CD4-positive, alpha-beta T cell treated with Interleukin-6 for 4 hours (primary cell): ENCODE measurements around the gene ABCA2.

Source experiments
- DNase-seq: peaks from one replicate; pipeline ENCODE4 v3.0.0-alpha.2; 2020; ENCODE audit warnings: mixed read lengths

Gene ABCA2

GRCh38 chr9:136977649-136978072 lies 50.4 kb downstream of the ABCA2 start:
- no peak for DNase-seq

- no peak for DNase-seq
Observed at GRCh38 chr9:136977223-136977622, 50.8 kb downstream of the ABCA2 start, which contains the start of gene PTGDS. TSS of gene PTGDS (plus strand) at chr9:136977504. CDS start at chr9:136977579, 75 bp downstream.

GRCh38 chr9:136975644-136976043 lies 52.4 kb downstream of the ABCA2 start:
- peak; percentile 37 for DNase-seq

- DNase-seq: peak; percentile 45
Observed at GRCh38 chr9:136974817-136975535, 53.1 kb downstream of the ABCA2 start.

- no peak for DNase-seq
Observed at GRCh38 chr9:136973618-136974617, 54.1 kb downstream of the ABCA2 start.

GRCh38 chr9:136972743-136973142 lies 55.3 kb downstream of the ABCA2 start:
- DNase-seq: no peak

GRCh38 chr9:136972335-136972734 lies 55.7 kb downstream of the ABCA2 start:
- DNase-seq: no peak

GRCh38 chr9:136971746-136972145 lies 56.3 kb downstream of the ABCA2 start:
- DNase-seq: no peak

GRCh38 chr9:136970361-136970760 lies 57.7 kb downstream of the ABCA2 start:
- DNase-seq: no peak

- no peak for DNase-seq
Observed at GRCh38 chr9:136969774-136970173, 58.3 kb downstream of the ABCA2 start.

- DNase-seq: no peak
Observed at GRCh38 chr9:136969150-136969549, 58.9 kb downstream of the ABCA2 start.

GRCh38 chr9:136968333-136969127 lies 59.5 kb downstream of the ABCA2 start:
- no peak for DNase-seq

GRCh38 chr9:136965771-136966484 lies 62.1 kb downstream of the ABCA2 start:
- peak; percentile 37 for DNase-seq

GRCh38 chr9:136964833-136965422 lies 63.1 kb downstream of the ABCA2 start:
- no peak for DNase-seq

GRCh38 chr9:136964171-136964689 lies 63.8 kb downstream of the ABCA2 start:
- no peak for DNase-seq

GRCh38 chr9:136963751-136964150 lies 64.3 kb downstream of the ABCA2 start:
- DNase-seq: no peak

- DNase-seq: no peak
Observed at GRCh38 chr9:136963341-136963740, 64.7 kb downstream of the ABCA2 start.

GRCh38 chr9:136962701-136963248 lies 65.3 kb downstream of the ABCA2 start:
- DNase-seq: no peak

GRCh38 chr9:136962163-136962562 lies 65.9 kb downstream of the ABCA2 start:
- no peak for DNase-seq

- no peak for DNase-seq
Observed at GRCh38 chr9:136961279-136962065, 66.6 kb downstream of the ABCA2 start.
